Measurements from ENCODE around the gene C17orf107. TPM values are rescaled to one million over a fixed set of nuclear protein-coding genes. Genes with fewer than 3 reads are reported as not detected.
A peak's percentile ranks its signal among the peaks of the same experiment; 100 is the strongest.

The C17orf107 gene
- total RNA-seq, 1 donor from 2014 or later: 2.7 TPM

- Histone ChIP-seq H3K9me3 (no peaks in the 10 kb centered on the region), H3K36me3 (peaks cover 42% of the 10 kb centered on the region), H3K4me3 (no peak overlapping the region), H3K27ac (no peak overlapping the region), H3K27me3 (no peaks in the 10 kb centered on the region), H3K4me1 (peaks cover 6% of the 10 kb centered on the region)
- peak; percentile 85 for DNase-seq
- TF ChIP-seq CTCF (IDR thresholded peaks at IDR 0.05): peak; percentile 87
- intact Hi-C loops (cut with DNase I): loop anchor here (10.0 kb wide), 1 partner anchor 167 kb away; the partner anchor contains the start of gene ARRB2
- peak; percentile 84 for ATAC-seq
Observed at GRCh38 chr17:4881761-4882555, 17.4 kb upstream of the C17orf107 start.

- no peaks in the 10 kb centered on the region for H3K27me3 ChIP-seq
- no peaks in the 10 kb centered on the region for H3K9me3 ChIP-seq
- DNase-seq (no peak), ATAC-seq (no peak)
- peaks cover 59% of the 10 kb centered on the region for H3K36me3 ChIP-seq
- no peak overlapping the region for H3K27ac ChIP-seq
- TF ChIP-seq CTCF (IDR thresholded peaks at IDR 0.05): no peak
- peaks cover 3% of the 10 kb centered on the region for H3K4me1 ChIP-seq
- no peak overlapping the region for H3K4me3 ChIP-seq
- intact Hi-C loops (cut with DNase I): loop anchor here (10.0 kb wide), 1 partner anchor 170 kb away; the partner anchor contains the start of gene ARRB2
Observed at GRCh38 chr17:4884489-4884888, 14.8 kb upstream of the C17orf107 start.

GRCh38 chr17:4886830-4887229 lies 12.5 kb upstream of the C17orf107 start:
- peaks cover 82% of the 10 kb centered on the region for H3K36me3 ChIP-seq
- no peak for ATAC-seq
- intact Hi-C loops (cut with DNase I): loop anchor here (5.0 to 10.0 kb wide), 2 partner anchors 90 to 172 kb away; partner anchors contain the start of genes ARRB2 and PSMB6
- TF ChIP-seq CTCF (IDR thresholded peaks at IDR 0.05): no peak
- H3K4me3 ChIP-seq: no peak overlapping the region
- no peaks in the 10 kb centered on the region for H3K27me3 ChIP-seq
- DNase-seq: no peak
- H3K4me1 ChIP-seq: peaks cover 1% of the 10 kb centered on the region
- no peaks in the 10 kb centered on the region for H3K9me3 ChIP-seq
- no peak overlapping the region for H3K27ac ChIP-seq

GRCh38 chr17:4887581-4887980 lies 11.8 kb upstream of the C17orf107 start:
- no peak for TF ChIP-seq CTCF (IDR thresholded peaks at IDR 0.05)
- H3K4me3 ChIP-seq: no peak overlapping the region
- peaks cover 84% of the 10 kb centered on the region for H3K36me3 ChIP-seq
- H3K27me3 ChIP-seq: no peaks in the 10 kb centered on the region
- no peaks in the 10 kb centered on the region for H3K4me1 ChIP-seq
- intact Hi-C loops (cut with DNase I): loop anchor here (5.0 to 10.0 kb wide), 2 partner anchors 90 to 173 kb away; partner anchors contain the start of genes ARRB2 and PSMB6
- no peak for ATAC-seq
- H3K9me3 ChIP-seq: no peaks in the 10 kb centered on the region
- H3K27ac ChIP-seq: no peak overlapping the region
- no peak for DNase-seq

GRCh38 chr17:4891411-4892410 lies 7.6 kb upstream of the C17orf107 start:
- DNase-seq (no peak), ATAC-seq (no peak)
- H3K36me3 ChIP-seq: peaks cover 91% of the 10 kb centered on the region
- H3K27ac ChIP-seq: no peak overlapping the region
- no peaks in the 10 kb centered on the region for H3K4me1 ChIP-seq
- TF ChIP-seq CTCF (IDR thresholded peaks at IDR 0.05): no peak
- H3K4me3 ChIP-seq: no peak overlapping the region
- intact Hi-C loops (cut with DNase I): no loop called here
- no peaks in the 10 kb centered on the region for H3K9me3 ChIP-seq
- H3K27me3 ChIP-seq: no peaks in the 10 kb centered on the region

All from upper lobe of right lung (tissue), 1 donor.